GM12878 (cell line): ENCODE measurements around the gene ZNF691. TPM values are rescaled to one million over a fixed set of nuclear protein-coding genes. Genes with fewer than 3 reads are reported as not detected.

Source experiments
- BACH1 ChIP-seq: fragments of 450-650 bp; IDR thresholded peaks from 2 replicates; pipeline ENCODE4 v1.6.1; 2017; ENCODE audit warnings: mild to moderate bottlenecking, borderline replicate concordance
- BHLHE40 ChIP-seq, 2 experiments: fragments of 450-650 bp in 1 of 2; IDR thresholded peaks; 2 replicates each; pipeline ENCODE4 v1.6.1; 2011 to 2017; ENCODE audit warnings: low read depth in 2 of 2, borderline replicate concordance in 1 of 2, improper control_type of control experiment in 1 of 2, low read length in 1 of 2, mild to moderate bottlenecking in 1 of 2
- BMI1 ChIP-seq: fragments of 450-650 bp; IDR thresholded peaks from 2 replicates; pipeline ENCODE4 v1.6.1; 2016; ENCODE audit warnings: mild to moderate bottlenecking, moderate library complexity, borderline replicate concordance
- CBFB ChIP-seq: IDR thresholded peaks from 2 replicates; pipeline ENCODE4 v1.6.1; 2016; ENCODE audit warnings: antibody characterized with exemption, low read depth
- EED ChIP-seq: sonication (generic); IDR thresholded peaks from 2 replicates; pipeline ENCODE4 v1.6.1; 2016; ENCODE audit warnings: antibody characterized with exemption, low read depth
- ELK1 ChIP-seq: IDR thresholded peaks from 2 replicates; pipeline ENCODE4 v1.6.1; 2012; ENCODE audit warnings: low read depth, low read length, improper control_type of control experiment
- IKZF2 ChIP-seq, 2 experiments: fragments of 450-650 bp; IDR thresholded peaks; 2 replicates each; pipeline ENCODE4 v1.6.1; 2017; ENCODE audit warnings: mild to moderate bottlenecking in 2 of 2, moderate library complexity in 2 of 2
- IRF4 ChIP-seq: IDR thresholded peaks from 2 replicates; pipeline ENCODE4 v1.6.1; 2011; ENCODE audit warnings: low read depth, low read length
- IRF5 ChIP-seq: fragments of 450-650 bp; IDR thresholded peaks from 2 replicates; pipeline ENCODE4 v1.6.1; 2017; ENCODE audit warnings: borderline replicate concordance
- JUND ChIP-seq: IDR thresholded peaks from 2 replicates; pipeline ENCODE4 v1.6.1; 2012; ENCODE audit warnings: low read depth, mild to moderate bottlenecking, low read length, improper control_type of control experiment, moderate library complexity
- MEF2A ChIP-seq: IDR thresholded peaks from 2 replicates; pipeline ENCODE4 v1.6.1; 2011; ENCODE audit warnings: low read depth, mild to moderate bottlenecking, low read length, moderate library complexity; ENCODE audit not compliant: insufficient read depth
- MTA2 ChIP-seq: fragments of 450-650 bp; IDR thresholded peaks from 2 replicates; pipeline ENCODE4 v1.6.1; 2016; ENCODE audit warnings: low read depth, mild to moderate bottlenecking, moderate library complexity
- NRF1 ChIP-seq: conservative IDR thresholded peaks from 2 replicates; pipeline ENCODE4 v1.6.1; 2011; ENCODE audit warnings: mild to moderate bottlenecking, low read depth, low read length, improper control_type of control experiment
- POLR2AphosphoS2 ChIP-seq: IDR thresholded peaks from 2 replicates; pipeline ENCODE4 v1.6.1; 2011; ENCODE audit warnings: low read depth, mild to moderate bottlenecking, low read length, improper control_type of control experiment, moderate library complexity
- POLR2AphosphoS5 ChIP-seq: IDR thresholded peaks from 2 replicates; pipeline ENCODE4 v1.6.1; 2011; ENCODE audit warnings: mild to moderate bottlenecking, low read length, inconsistent platforms
- SIN3A ChIP-seq: IDR thresholded peaks from 2 replicates; pipeline ENCODE4 v1.6.1; 2012; ENCODE audit warnings: low read depth, low read length, improper control_type of control experiment
- YBX1 ChIP-seq: fragments of 450-650 bp; IDR thresholded peaks from 2 replicates; pipeline ENCODE4 v1.6.1; 2016; ENCODE audit warnings: antibody characterized with exemption
- ZNF592 ChIP-seq: fragments of 450-650 bp; IDR thresholded peaks from 2 replicates; pipeline ENCODE4 v1.6.1; 2017; ENCODE audit warnings: mild to moderate bottlenecking, moderate library complexity
- ZNF687 ChIP-seq: fragments of 450-650 bp; IDR thresholded peaks from 2 replicates; pipeline ENCODE4 v1.6.1; 2017; ENCODE audit warnings: mild to moderate bottlenecking, moderate library complexity
- polyA plus RNA-seq, 11 experiments: library from polyadenylated mRNA; depleted of rRNA in 4 of 11; unstranded in 6 of 11; stranded (reverse) in 5 of 11; fragments of >200 nt; fragmentation: Nextera tagmentation in 4 of 11; fragmentation: Illumina TruSeq in 1 of 11; extraction: Ambion mirVana in 4 of 11; extraction: Trizol in 1 of 11; gene quantifications; 1 replicate in 1 of 11; 2 replicates in 10 of 11; pipeline versions ENCODE4 v1.2.1 to v1.2.3, GENCODE V29; 2011 to 2016; ENCODE audit warnings: inconsistent platforms in 2 of 11, missing spikeins in 2 of 11, low read depth in 1 of 11
- total RNA-seq, 4 experiments: library from RNA; depleted of rRNA in 3 of 4; stranded (reverse); fragments of >200 nt in 3 of 4; fragmentation: Illumina TruSeq in 1 of 4; extraction: Trizol in 1 of 4; gene quantifications; 2 replicates each; pipeline versions ENCODE4 v1.2.1 to v1.2.3, GENCODE V29; 2013 to 2021

The ZNF691 gene
- total and polyA plus RNA-seq, 10 of the 15 experiments (the other 5 are each of a cell fraction or from before 2014, with no cell fraction given): 8.5 to 16.2 (median 12.2) TPM

- TF ChIP-seq IRF5 (no peak), JUND (no peak), BACH1 (peak; percentile 59; the same call in 1 of the 2 replicates), POLR2AphosphoS2 (0 out of 2 replicates have a peak, but pooled peaks have one; percentile 57), IRF4 (no peak), ELK1 (0 out of 2 replicates have a peak, but pooled peaks have one; percentile 42), IKZF2 (IDR thresholded peaks at IDR 0.05) (peak; percentile 59 to 75), NRF1 (peak; percentile 70), SIN3A (peak; percentile 48; the same call in 1 of the 2 replicates), BMI1 (no peak), ZNF687 (no peak), MTA2 (0 out of 2 replicates have a peak, but pooled peaks have one; percentile 37), POLR2AphosphoS5 (peak; percentile 67; the same call in 1 of the 2 replicates), YBX1 (no peak), MEF2A (0 out of 2 replicates have a peak, but pooled peaks have one; percentile 7), BHLHE40 (IDR thresholded peaks at IDR 0.05; ENCODE audit: borderline replicate concordance in 1 of 2, low read depth in 2 of 2, low read length in 1 of 2) (peak in 1 of 2 experiments; percentile 45; a peak in 2 of 4 replicates), ZNF592 (no peak), EED (peak; percentile 14), CBFB (no peak)
Measured at GRCh38 chr1:42816585-42817439, 29.6 kb upstream of the ZNF691 start, which contains the start of the genes ERMAP and SVBP (continued).
